ENCODE results near the gene ABRACL.
"Not testable (repeated sequence)": the region's sequence is repeated elsewhere in the genome, so short reads cannot be mapped to it uniquely, and the experiment has no call there.

Gene ABRACL

GRCh38 chr6:139028658-139029469 is at the start of gene ABRACL:
TSS of gene ABRACL (plus strand) at chr6:139028745. CDS start at chr6:139034161, 5,416 bp downstream.
- DNase-seq (ENCODE audit: low read depth) = peak; percentile 58

- no peak for DNase-seq (ENCODE audit: low read depth)
Observed at GRCh38 chr6:138979365-138979764, 49.2 kb upstream of the ABRACL start.

GRCh38 chr6:138979813-138980668 is 48.5 kb upstream of the ABRACL start:
- no peak for DNase-seq (ENCODE audit: low read depth)

- no peak for DNase-seq (ENCODE audit: low read depth)
Observed at GRCh38 chr6:138981416-138981815, 47.1 kb upstream of the ABRACL start.

GRCh38 chr6:138986578-138986977 is 42.0 kb upstream of the ABRACL start:
- DNase-seq (ENCODE audit: low read depth) = no peak

GRCh38 chr6:138987080-138987642 is 41.4 kb upstream of the ABRACL start:
- DNase-seq (ENCODE audit: low read depth) = no peak

- DNase-seq (ENCODE audit: low read depth) = peak; percentile 88
Observed at GRCh38 chr6:138987643-138988468, 40.7 kb upstream of the ABRACL start, which contains the start of gene REPS1. TSS of gene REPS1 (minus strand) at chr6:138988253. CDS start at chr6:138987682, 571 bp downstream.

- DNase-seq (ENCODE audit: low read depth) = no peak
Observed at GRCh38 chr6:138988469-138988834, 40.1 kb upstream of the ABRACL start.

GRCh38 chr6:138989098-138989983 is 39.2 kb upstream of the ABRACL start:
- DNase-seq (ENCODE audit: low read depth) = no peak

- no peak for DNase-seq (ENCODE audit: low read depth)
Observed at GRCh38 chr6:138991206-138991605, 37.3 kb upstream of the ABRACL start.

GRCh38 chr6:138992965-138993364 is 35.6 kb upstream of the ABRACL start:
- DNase-seq (ENCODE audit: low read depth) = not testable (repeated sequence)

GRCh38 chr6:138993410-138993809 is 35.1 kb upstream of the ABRACL start:
- not testable (repeated sequence) for DNase-seq (ENCODE audit: low read depth)

GRCh38 chr6:138996524-138996923 is 32.0 kb upstream of the ABRACL start:
- DNase-seq (ENCODE audit: low read depth) = no peak

- no peak for DNase-seq (ENCODE audit: low read depth)
Observed at GRCh38 chr6:138997136-138997535, 31.4 kb upstream of the ABRACL start.

GRCh38 chr6:138999949-139000725 is 28.4 kb upstream of the ABRACL start:
- no peak for DNase-seq (ENCODE audit: low read depth)

- DNase-seq (ENCODE audit: low read depth) = no peak
Observed at GRCh38 chr6:139003751-139004150, 24.8 kb upstream of the ABRACL start.

- no peak for DNase-seq (ENCODE audit: low read depth)
Observed at GRCh38 chr6:139006477-139006876, 22.1 kb upstream of the ABRACL start.

GRCh38 chr6:139007428-139007827 is 21.1 kb upstream of the ABRACL start:
- DNase-seq (ENCODE audit: low read depth) = no peak

GRCh38 chr6:139008117-139008516 is 20.4 kb upstream of the ABRACL start:
- DNase-seq (ENCODE audit: low read depth) = no peak

GRCh38 chr6:139010674-139011073 is 17.9 kb upstream of the ABRACL start:
- no peak for DNase-seq (ENCODE audit: low read depth)
